H1 (cell line): Measurements from ENCODE around the gene TNFAIP8. TPM values are rescaled to one million over a fixed set of nuclear protein-coding genes. Genes with fewer than 3 reads are reported as not detected.

Experiments used
- CHD2 ChIP-seq: IDR thresholded peaks from 2 replicates; pipeline ENCODE4 v1.6.1; 2012; ENCODE audit warnings: low read length, improper control_type of control experiment
- CTBP2 ChIP-seq: IDR thresholded peaks from 2 replicates; pipeline ENCODE4 v1.7.0; 2011; ENCODE audit warnings: borderline replicate concordance, mild to moderate bottlenecking, moderate library complexity, mixed read lengths, low read length; ENCODE audit not compliant: insufficient read depth, insufficient read length
- FOSL1 ChIP-seq: IDR thresholded peaks from 2 replicates; pipeline ENCODE4 v1.6.1; 2011; ENCODE audit warnings: mild to moderate bottlenecking, low read depth, low read length, moderate library complexity; ENCODE audit not compliant: insufficient read depth
- NANOG ChIP-seq: IDR thresholded peaks from 2 replicates; pipeline ENCODE4 v1.6.1; 2011; ENCODE audit warnings: low read length, low read depth, mild to moderate bottlenecking, inconsistent platforms; ENCODE audit not compliant: insufficient read depth, poor library complexity, severe bottlenecking
- PHF8 ChIP-seq: fragments of 200-600 bp; sonication (generic); conservative IDR thresholded peaks from 2 replicates; pipeline ENCODE4 v1.7.1; 2012; ENCODE audit warnings: low read depth, mild to moderate bottlenecking, inconsistent platforms, low read length, moderate library complexity
- POLR2AphosphoS5 ChIP-seq: IDR thresholded peaks from 2 replicates; pipeline ENCODE4 v1.6.1; 2011; ENCODE audit warnings: low read depth, low read length
- SAP30 ChIP-seq: fragments of 300-600 bp; sonication (generic); IDR thresholded peaks from 2 replicates; pipeline ENCODE4 v1.7.1; 2012; ENCODE audit warnings: low read length, moderate library complexity, mild to moderate bottlenecking, inconsistent platforms; ENCODE audit not compliant: insufficient read depth, insufficient replicate concordance
- SIX5 ChIP-seq: IDR thresholded peaks from 2 replicates; pipeline ENCODE4 v1.6.1; 2011; ENCODE audit warnings: mild to moderate bottlenecking, low read depth, low read length
- YY1 ChIP-seq: IDR thresholded peaks from 2 replicates; pipeline ENCODE4 v1.6.1; 2011; ENCODE audit warnings: low read depth, mild to moderate bottlenecking, low read length
- polyA plus RNA-seq, 7 experiments: library from polyadenylated mRNA; depleted of rRNA in 3 of 7; stranded (reverse) in 5 of 7; unstranded in 2 of 7; fragments of >200 nt in 5 of 7; fragments of 200-250 nt in 2 of 7; gene quantifications; 1 replicate in 5 of 7; 2 replicates in 1 of 7; 4 replicates in 1 of 7; pipeline versions ENCODE4 v1.2.1 to v1.2.3, GENCODE V29; 2011 to 2013; ENCODE audit warnings: missing spikeins in 2 of 7, mixed read lengths in 2 of 7
- total RNA-seq: library from RNA; stranded (reverse); fragmentation: NEBNext Ultra II Directional; extraction: Animal tissue kit (Norgen Biotek cat#: 25700); gene quantifications from 2 replicates; pipeline ENCODE4 v1.2.1, GENCODE V29; 2021

TNFAIP8 gene
- total and polyA plus RNA-seq, 2 of the 8 experiments (the other 6 are each of a cell fraction or from before 2014, with no cell fraction given) = 12.4 to 19.3 TPM

DNA sequence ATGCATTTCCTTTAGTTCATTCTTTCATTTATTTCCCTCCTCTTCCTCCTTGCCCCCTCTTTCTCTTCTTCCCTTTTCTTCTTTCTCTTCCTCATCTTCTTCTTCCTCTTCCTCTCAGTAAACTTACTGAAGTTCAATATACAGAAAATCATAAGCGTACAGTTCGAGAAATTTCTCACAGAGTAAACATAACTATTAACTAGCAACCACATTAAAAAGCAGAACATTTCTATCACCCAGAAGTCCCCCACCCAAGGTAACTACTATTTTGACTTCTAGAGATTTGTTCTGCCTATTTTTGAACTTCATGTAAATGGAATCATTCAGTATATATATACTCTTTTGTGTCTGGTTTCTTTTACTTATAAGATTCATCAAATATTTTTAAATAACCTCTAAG, 48.2 kb downstream of the TNFAIP8 start (continued):
- TF ChIP-seq YY1 = no peak
- no peak for TF ChIP-seq FOSL1
- no peak for TF ChIP-seq NANOG
- TF ChIP-seq PHF8 = no peak
- TF ChIP-seq CTBP2 = no peak
- TF ChIP-seq POLR2AphosphoS5 = no peak
- no peak for TF ChIP-seq SIX5
- no peak for TF ChIP-seq CHD2
- TF ChIP-seq SAP30 = no peak
